Trophoblast cell (in vitro differentiated cells and primary cell): Measurements from ENCODE around the gene STEEP1.
A peak's percentile ranks its signal among the peaks of the same experiment; 100 is the strongest.

Source experiments
- DNase-seq, 2 donors: peaks; one replicate each; pipeline ENCODE4 v3.0.0-alpha.2; 2016
- H2AFZ ChIP-seq: 2 replicates; pipeline ENCODE4 v1.6.1; 2013; ENCODE audit warnings: low read length, moderate library complexity, mild to moderate bottlenecking; ENCODE audit not compliant: insufficient read depth, poor library complexity
- H2AK5ac ChIP-seq: 2 replicates; pipeline ENCODE4 v1.6.1; 2013; ENCODE audit warnings: mild to moderate bottlenecking, low read length
- H2BK120ac ChIP-seq: 2 replicates; pipeline ENCODE4 v1.6.1; 2013; ENCODE audit warnings: low read length, mild to moderate bottlenecking, moderate library complexity; ENCODE audit not compliant: insufficient read depth, poor library complexity
- H2BK12ac ChIP-seq: 2 replicates; pipeline ENCODE4 v1.6.1; 2013; ENCODE audit warnings: mild to moderate bottlenecking, low read length, moderate library complexity
- H2BK5ac ChIP-seq: 2 replicates; pipeline ENCODE4 v1.6.1; 2013; ENCODE audit warnings: low read length, low read depth, moderate library complexity, mild to moderate bottlenecking; ENCODE audit not compliant: poor library complexity
- H3K14ac ChIP-seq: 2 replicates; pipeline ENCODE4 v1.6.1; 2013; ENCODE audit warnings: mild to moderate bottlenecking, low read length
- H3K18ac ChIP-seq: 2 replicates; pipeline ENCODE4 v1.6.1; 2013; ENCODE audit warnings: mild to moderate bottlenecking, low read length
- H3K23ac ChIP-seq: 2 replicates; pipeline ENCODE4 v1.6.1; 2013; ENCODE audit warnings: low read length
- H3K27ac ChIP-seq: 2 replicates; pipeline ENCODE4 v1.5.1; 2013; ENCODE audit warnings: low read depth, mild to moderate bottlenecking, inconsistent platforms, low read length, moderate library complexity
- H3K27me3 ChIP-seq: 2 replicates; pipeline ENCODE4 v1.6.1; 2013; ENCODE audit warnings: inconsistent platforms, mild to moderate bottlenecking, low read length, moderate library complexity; ENCODE audit not compliant: insufficient read depth
- H3K36me3 ChIP-seq, 2 experiments: 1 replicate in 1 of 2; 2 replicates in 1 of 2; pipeline ENCODE4 v1.6.1; 2013; ENCODE audit warnings: low read length in 2 of 2, mild to moderate bottlenecking in 2 of 2, moderate library complexity in 1 of 2; ENCODE audit not compliant: insufficient read depth in 2 of 2, control insufficient read depth in 1 of 2
- H3K4ac ChIP-seq: 2 replicates; pipeline ENCODE4 v1.6.1; 2013; ENCODE audit warnings: low read depth, mild to moderate bottlenecking, low read length, moderate library complexity
- H3K4me1 ChIP-seq, 2 experiments: 1 replicate in 1 of 2; 2 replicates in 1 of 2; pipeline ENCODE4 v1.6.1; 2013; ENCODE audit warnings: low read length in 2 of 2, mild to moderate bottlenecking in 2 of 2, moderate library complexity in 1 of 2; ENCODE audit not compliant: insufficient read depth in 2 of 2, control insufficient read depth in 1 of 2
- H3K4me2 ChIP-seq: 2 replicates; pipeline ENCODE4 v1.6.1; 2013; ENCODE audit warnings: inconsistent platforms, mild to moderate bottlenecking, low read length, moderate library complexity
- H3K4me3 ChIP-seq: 2 replicates; pipeline ENCODE4 v1.5.1; 2013; ENCODE audit warnings: mild to moderate bottlenecking, low read depth, low read length, inconsistent platforms
- H3K79me1 ChIP-seq: one replicate; pipeline ENCODE4 v1.6.1; 2013; ENCODE audit warnings: low read length
- H3K79me2 ChIP-seq: 2 replicates; pipeline ENCODE4 v1.6.1; 2013; ENCODE audit warnings: low read length, mild to moderate bottlenecking; ENCODE audit not compliant: control insufficient read depth, insufficient read depth, poor library complexity
- H3K9ac ChIP-seq: 2 replicates; pipeline ENCODE4 v1.6.1; 2013; ENCODE audit warnings: mild to moderate bottlenecking, low read length
- H3K9me3 ChIP-seq: 2 replicates; pipeline ENCODE4 v1.6.1; 2013; ENCODE audit warnings: low read depth, mild to moderate bottlenecking, control low read depth, inconsistent platforms, low read length; ENCODE audit not compliant: insufficient read depth
- H4K12ac ChIP-seq: 2 replicates; pipeline ENCODE4 v1.6.1; 2013; ENCODE audit warnings: low read depth, mild to moderate bottlenecking, low read length, moderate library complexity
- H4K8ac ChIP-seq: 2 replicates; pipeline ENCODE4 v1.6.1; 2013; ENCODE audit warnings: low read depth, mild to moderate bottlenecking, low read length, moderate library complexity
- H4K91ac ChIP-seq: one replicate; pipeline ENCODE4 v1.6.1; 2013; ENCODE audit warnings: low read depth, mild to moderate bottlenecking, low read length, moderate library complexity
- WGBS: extraction: QIAGEN DNeasy Blood & Tissue Kit; methylation state at CpG from one replicate; pipeline ENCODE4 v1.1.7; 2013; ENCODE audit warnings: missing lambda C conversion rate; ENCODE audit not compliant: insufficient read length, insufficient coverage; ENCODE audit errors: extremely low coverage; 5-methylcytosine and 5-hydroxymethylcytosine counted together

Gene STEEP1

GRCh38 chrX:119605464-119606279, 40.5 kb upstream of the STEEP1 start:
- no CpG with 5 or more reads among the region's 68 CpGs for WGBS
- peak overlapping the region; percentile 93 for H3K4me2 ChIP-seq

GRCh38 chrX:119604766-119605463, 39.7 kb upstream of the STEEP1 start:
- no peak overlapping the region for H3K18ac ChIP-seq
- no peak overlapping the region for H4K8ac ChIP-seq
- H3K79me1 ChIP-seq: peaks cover 3% of the 10 kb centered on the region
- no peak overlapping the region for H2BK12ac ChIP-seq
- H4K12ac ChIP-seq: no peak overlapping the region
- H3K23ac ChIP-seq: no peak overlapping the region
- H3K9me3 ChIP-seq: no peaks in the 10 kb centered on the region
- H2BK5ac ChIP-seq: no peak overlapping the region
- H3K36me3 ChIP-seq: peaks cover 2% of the 10 kb centered on the region in 2 experiments
- H3K4me3 ChIP-seq: peak overlapping the region; percentile 98
- WGBS: no CpG with 5 or more reads among the region's 17 CpGs
- no peaks in the 10 kb centered on the region for H3K27me3 ChIP-seq
- H3K79me2 ChIP-seq: peaks cover 8% of the 10 kb centered on the region
- peaks cover 0 to 2% of the 10 kb centered on the region in 2 experiments for H3K4me1 ChIP-seq
- peak overlapping the region; percentile 59 for H3K4ac ChIP-seq
- no peak overlapping the region for H3K9ac ChIP-seq
- H3K14ac ChIP-seq: no peak overlapping the region
- no peak overlapping the region for H4K91ac ChIP-seq
- no peak overlapping the region for H3K27ac ChIP-seq
- peak in 1 of 2 donors; percentile 10 for DNase-seq
- H3K4me2 ChIP-seq: peak overlapping the region; percentile 93
- H2BK120ac ChIP-seq: no peak overlapping the region
- H2AFZ ChIP-seq: no peak overlapping the region
- H2AK5ac ChIP-seq: no peak overlapping the region

More at GRCh38 chrX:119605464-119606279, 40.5 kb upstream of the STEEP1 start:
- Histone ChIP-seq H2AFZ (peak overlapping the region; percentile 95), H3K9ac (peak overlapping the region; percentile 100), H3K4ac (peak overlapping the region; percentile 60), H3K79me1 (peaks cover 3% of the 10 kb centered on the region), H3K4me3 (peak overlapping the region; percentile 98), H3K23ac (no peak overlapping the region), H3K27me3 (no peaks in the 10 kb centered on the region), H4K91ac (peak overlapping the region; percentile 84), H3K27ac (no peak overlapping the region), H2BK12ac (no peak overlapping the region), H4K12ac (peak overlapping the region; percentile 94), H3K4me1 (peaks cover 0 to 2% of the 10 kb centered on the region in 2 experiments), H3K14ac (peak overlapping the region; percentile 95), H3K9me3 (no peaks in the 10 kb centered on the region), H2BK5ac (peak overlapping the region; percentile 55), H3K18ac (peak overlapping the region; percentile 95), H2AK5ac (peak overlapping the region; percentile 57), H4K8ac (peak overlapping the region; percentile 94), H2BK120ac (peak overlapping the region; percentile 59), H3K79me2 (peaks cover 8% of the 10 kb centered on the region), H3K36me3 (peaks cover under 1 to 2% of the 10 kb centered on the region in 2 experiments)
- DNase-seq: peak in 1 of 2 donors; percentile 37

GRCh38 chrX:119602701-119603255, 37.6 kb upstream of the STEEP1 start:
- Histone ChIP-seq H2AFZ (no peak overlapping the region), H2BK5ac (no peak overlapping the region), H3K14ac (no peak overlapping the region), H3K27me3 (no peaks in the 10 kb centered on the region), H2AK5ac (no peak overlapping the region), H2BK12ac (no peak overlapping the region), H3K9ac (no peak overlapping the region), H3K9me3 (no peaks in the 10 kb centered on the region), H3K18ac (no peak overlapping the region), H4K91ac (no peak overlapping the region), H2BK120ac (no peak overlapping the region), H3K4me2 (no peak overlapping the region), H3K79me1 (peaks cover 3% of the 10 kb centered on the region), H3K36me3 (peaks cover 2% of the 10 kb centered on the region in 2 experiments), H3K23ac (no peak overlapping the region), H3K79me2 (peaks cover 8% of the 10 kb centered on the region), H3K4me1 (peaks cover 0 to 2% of the 10 kb centered on the region in 2 experiments), H3K4ac (no peak overlapping the region), H4K12ac (no peak overlapping the region), H4K8ac (no peak overlapping the region), H3K4me3 (no peak overlapping the region), H3K27ac (no peak overlapping the region)
- DNase-seq: peak; percentile 52 to 92
- WGBS: no CpG with 5 or more reads among the region's 9 CpGs

GRCh38 chrX:119589810-119590209, 24.6 kb upstream of the STEEP1 start:
- Histone ChIP-seq H4K12ac (no peak overlapping the region), H3K79me2 (no peaks in the 10 kb centered on the region), H3K4me1 (no peaks in the 10 kb centered on the region), H2AK5ac (no peak overlapping the region), H3K9me3 (no peaks in the 10 kb centered on the region), H3K23ac (no peak overlapping the region), H4K91ac (no peak overlapping the region), H2BK5ac (no peak overlapping the region), H3K27me3 (no peaks in the 10 kb centered on the region), H3K9ac (no peak overlapping the region), H3K79me1 (no peaks in the 10 kb centered on the region), H3K27ac (no peak overlapping the region), H2AFZ (no peak overlapping the region), H3K4ac (no peak overlapping the region), H2BK120ac (no peak overlapping the region), H4K8ac (no peak overlapping the region), H3K14ac (no peak overlapping the region), H3K4me3 (no peak overlapping the region), H2BK12ac (no peak overlapping the region), H3K4me2 (no peak overlapping the region), H3K36me3 (peaks cover 0 to 10% of the 10 kb centered on the region in 2 experiments), H3K18ac (no peak overlapping the region)
- WGBS: no CpG with 5 or more reads among the region's 5 CpGs
- no peak for DNase-seq
